ENCODE data around the gene ACAD11.

GRCh38 chr3:132654721-132655120, 4.9 kb downstream of the ACAD11 start:
- TF ChIP-seq TARDBP (IDR thresholded peaks at IDR 0.05) (no peak), FOXK2 (IDR thresholded peaks at IDR 0.05) (no peak), ZNF384 (IDR thresholded peaks at IDR 0.05) (no peak), FOXM1 (IDR thresholded peaks at IDR 0.05; ENCODE audit: borderline replicate concordance) (no peak), LEF1 (IDR thresholded peaks at IDR 0.05; ENCODE audit: borderline replicate concordance) (no peak), NFRKB (IDR thresholded peaks at IDR 0.05) (no peak), ARNT (IDR thresholded peaks at IDR 0.05) (no peak), ELF4 (IDR thresholded peaks at IDR 0.05) (no peak), SP1 (IDR thresholded peaks at IDR 0.05) (no peak), SUZ12 (IDR thresholded peaks at IDR 0.05) (no peak), BHLHE40 (IDR thresholded peaks at IDR 0.05; ENCODE audit: borderline replicate concordance) (no peak), FOXA1 (IDR thresholded peaks at IDR 0.05) (no peak), PKNOX1 (IDR thresholded peaks at IDR 0.05) (no peak), HDGF (IDR thresholded peaks at IDR 0.05; ENCODE audit: borderline replicate concordance) (no peak)
